H54 (cell line): ENCODE results near the gene ATP10A.
"Not testable (repeated sequence)": the region's sequence is repeated elsewhere in the genome, so short reads cannot be mapped to it uniquely, and the experiment has no call there.

Source experiments
- DNase-seq: peaks from one replicate; pipeline ENCODE4 v3.0.0; 2011; ENCODE audit warnings: low spot score, mixed read lengths; ENCODE audit not compliant: insufficient read length
- FAIRE-seq: peaks from 3 replicates; lab custom pipeline; 2011; peaks lifted over from hg19 to GRCh38; lab: Jason Lieb, UNC
- POLR2A ChIP-seq: IDR thresholded peaks from 2 replicates; pipeline ENCODE4 v1.6.1; 2011; ENCODE audit warnings: low read depth, mild to moderate bottlenecking, low read length

The ATP10A gene

GRCh38 chr15:25641361-25641760, 221.8 kb downstream of the ATP10A start:
- DNase-seq (no peak), FAIRE-seq (no peak)
- TF ChIP-seq POLR2A: no peak

- not testable (repeated sequence) for FAIRE-seq, DNase-seq
These were observed 222.2 kb downstream of the ATP10A start for GRCh38 chr15:25640959-25641358.

GRCh38 chr15:25640381-25640780, 222.7 kb downstream of the ATP10A start:
- no peak for DNase-seq
- no peak for FAIRE-seq

GRCh38 chr15:25636486-25636885, 226.6 kb downstream of the ATP10A start:
- not testable (repeated sequence) for DNase-seq, FAIRE-seq

More at GRCh38 chr15:25640381-25640780, 222.7 kb downstream of the ATP10A start:
- TF ChIP-seq POLR2A: no peak

GRCh38 chr15:25635191-25635590, 227.9 kb downstream of the ATP10A start:
- DNase-seq (no peak), FAIRE-seq (no peak)
- TF ChIP-seq POLR2A: no peak

- no peak for FAIRE-seq
- no peak for DNase-seq
- no peak for TF ChIP-seq POLR2A
These were observed 229.3 kb downstream of the ATP10A start for GRCh38 chr15:25633862-25634261.

GRCh38 chr15:25631971-25632370, 231.2 kb downstream of the ATP10A start:
- no peak for FAIRE-seq
- no peak for TF ChIP-seq POLR2A
- no peak for DNase-seq
